Ovary (tissue), 9 donors: Measurements from ENCODE around the gene STK24. TPM values are rescaled to one million over a fixed set of nuclear protein-coding genes. Genes with fewer than 3 reads are reported as not detected.

ENCODE experiments used
- DNase-seq, 5 donors: peaks; one replicate each; pipeline ENCODE4 v3.0.0-alpha.2; 2019 to 2020
- H3K27ac ChIP-seq, 2 donors: fragments of 200-600 bp; one replicate each; pipeline versions ENCODE4 v1.5.1 to v1.8.0; 2019 to 2022
- H3K27me3 ChIP-seq: fragments of 200-600 bp; one replicate; pipeline ENCODE4 v1.8.0; 2022
- H3K36me3 ChIP-seq: fragments of 200-600 bp; sonication (generic); one replicate; pipeline ENCODE4 v1.5.1; 2019
- H3K4me1 ChIP-seq: one replicate; pipeline ENCODE4 v1.8.1; 2013; ENCODE audit warnings: mild to moderate bottlenecking, moderate library complexity; ENCODE audit not compliant: insufficient read depth
- H3K4me3 ChIP-seq: fragments of 200-600 bp; sonication (generic); one replicate; pipeline ENCODE4 v1.5.1; 2017
- H3K9me3 ChIP-seq, 2 donors: fragments of 200-600 bp in 1 of 2; sonication (generic) in 1 of 2; one replicate each; pipeline versions ENCODE4 v1.5.1 to v1.8.1; 2013 to 2019; ENCODE audit warnings: mild to moderate bottlenecking in 1 of 2, moderate library complexity in 1 of 2
- CTCF ChIP-seq, 3 donors: fragments of 450-650 bp in 2 of 3; fragments of 200-600 bp in 1 of 3; IDR thresholded peaks; one replicate each; pipeline versions ENCODE4 v1.5.1 to v1.8.0; 2016 to 2022; ENCODE audit warnings: antibody characterized with exemption in 3 of 3, mild to moderate bottlenecking in 1 of 3
- EP300 ChIP-seq: sonication (generic); formaldehyde crosslinking; IDR thresholded peaks from one replicate; pipeline ENCODE4 v1.6.1; 2017; ENCODE audit warnings: antibody characterized with exemption
- POLR2A ChIP-seq: fragments of 450-650 bp; IDR thresholded peaks from one replicate; pipeline ENCODE4 v1.6.1; 2017; ENCODE audit warnings: antibody characterized with exemption, mild to moderate bottlenecking, moderate library complexity
- WGBS, 3 donors: extraction: QIAGEN DNeasy Blood & Tissue Kit in 1 of 3; methylation state at CpG; one replicate each; pipeline versions ENCODE4 v1.1.5 to v1.1.7; 2013 to 2017; 5-methylcytosine and 5-hydroxymethylcytosine counted together
- intact Hi-C, 4 donors: fragments of 100-400 bp; cut with DNase I; formaldehyde crosslinking; loops; one replicate each; pipeline versions ENCODE4 v1.11.0 to v1.15.1; 2022 to 2023
- polyA plus RNA-seq, 2 donors: library from polyadenylated mRNA; stranded (reverse); fragments of 200-250 nt in 1 of 2; fragments of 350-450 nt in 1 of 2; fragmentation: Illumina TruSeq in 1 of 2; extraction: RNeasy Lipid Tissue Mini Kit (QIAGEN cat#74804) in 1 of 2; gene quantifications; one replicate each; pipeline ENCODE4 v1.2.3, GENCODE V29; 2013 to 2014
- total RNA-seq, 7 donors: library from RNA; depleted of rRNA in 2 of 7; stranded (reverse); fragments of >200 nt in 2 of 7; fragmentation: NEBNext Ultra II Directional in 3 of 7; extraction: Animal tissue kit (Norgen Biotek cat#: 25700) in 3 of 7; gene quantifications; one replicate each; pipeline versions ENCODE4 v1.1.0 to v1.2.4, GENCODE V29; 2016 to 2023
- donor health status: DM: no; HTN: no; CAD: no; lungs with moderate emphysema.
- donor health status: DM: no; HTN: no; CAD: no.
- donor health status: Bipolar disorder and iron deficiency.
- donor health status: DM: yes; HTN: yes; CAD: no.
- donor health status: DM: no; HTN: no; CAD: no.
- donor health status: DM: yes; HTN: yes; CAD: no.

STK24 gene
- total and polyA plus RNA-seq, 9 donors, result 34.0 to 153 (median 60.6) TPM

- TF ChIP-seq POLR2A (no peak), CTCF (IDR thresholded peaks at IDR 0.05) (no peak), EP300 (no peak)
- H3K36me3 ChIP-seq, result no peaks in the 10 kb centered on the region
- no peaks in the 10 kb centered on the region for H3K9me3 ChIP-seq
- peaks cover 29% of the 10 kb centered on the region for H3K4me1 ChIP-seq
- H3K27me3 ChIP-seq, result no peaks in the 10 kb centered on the region
- 46 to 63% (median 57%) methylated on average over 14 of the region's 14 CpGs for WGBS, 3 donors
- H3K27ac ChIP-seq, result peak overlapping the region in 1 of 2 donors; percentile 60
- DNase-seq, result no peak
- intact Hi-C loops, result loop anchor here in 2 of 4 donors (10.0 kb wide), 1 partner anchor 91 kb away; the partner anchor contains the start of gene STK24 (in 2 of the 2)
- H3K4me3 ChIP-seq, result no peak overlapping the region
Measured at GRCh38 chr13:98483601-98484288, 93.2 kb downstream of the STK24 start.

- Histone ChIP-seq H3K27me3 (no peaks in the 10 kb centered on the region), H3K27ac (peak overlapping the region in 1 of 2 donors; percentile 60), H3K4me3 (no peak overlapping the region), H3K36me3 (no peaks in the 10 kb centered on the region), H3K9me3 (no peaks in the 10 kb centered on the region), H3K4me1 (peaks cover 29% of the 10 kb centered on the region)
- peak; percentile 36 to 85 (median 68) for DNase-seq
- intact Hi-C loops, result loop anchor here in 2 of 4 donors (10.0 kb wide), 1 partner anchor 92 kb away; the partner anchor contains the start of gene STK24 (in 2 of the 2)
- 43 to 76% (median 52%) methylated on average over 28 of the region's 28 CpGs for WGBS, 3 donors
- TF ChIP-seq CTCF (IDR thresholded peaks at IDR 0.05) (no peak), EP300 (no peak), POLR2A (no peak)
Measured at GRCh38 chr13:98482476-98483444, 94.1 kb downstream of the STK24 start.

GRCh38 chr13:98480915-98481877 lies 95.7 kb downstream of the STK24 start:
- H3K9me3 ChIP-seq, result no peaks in the 10 kb centered on the region
- H3K4me3 ChIP-seq, result no peak overlapping the region
- H3K4me1 ChIP-seq, result peaks cover 33% of the 10 kb centered on the region
- H3K36me3 ChIP-seq, result no peaks in the 10 kb centered on the region
- no peaks in the 10 kb centered on the region for H3K27me3 ChIP-seq
- peak in 2 of 5 donors; percentile 48 to 74 for DNase-seq
- TF ChIP-seq EP300 (no peak), CTCF (IDR thresholded peaks at IDR 0.05) (no peak), POLR2A (no peak)
- 36 to 49% (median 45%) methylated on average over 15 of the region's 15 CpGs for WGBS, 3 donors
- no peak overlapping the region for H3K27ac ChIP-seq
- intact Hi-C loops, result loop anchor here in 2 of 4 donors (10.0 kb wide), 1 partner anchor 94 kb away; the partner anchor contains the start of gene STK24 (in 2 of the 2)
